OCI-LY7 (cell line): ENCODE measurements around the gene ODF2L. TPM values are rescaled to one million over a fixed set of nuclear protein-coding genes. Genes with fewer than 3 reads are reported as not detected.

ENCODE experiments used
- Bru-seq: library from RNA; stranded (reverse); fragments of 400-500 nt; gene quantifications from one replicate; lab custom pipeline; 2021; lab: Mats Ljungman, UMichigan
- BruChase-seq, 2 experiments: library from RNA; stranded (reverse); fragments of 400-500 nt; gene quantifications; one replicate each; lab custom pipeline; 2021; lab: Mats Ljungman, UMichigan
- BruUV-seq: library from RNA; stranded (reverse); fragments of 400-500 nt; replicated peaks from 2 replicates; lab custom pipeline; 2021; lab: Mats Ljungman, UMichigan
- CTCF ChIA-PET: fragments of 300-600 bp; sonication (Branson Sonifier 250); formaldehyde crosslinking; loops from one replicate; lab custom pipeline; 2022; ENCODE audit warnings: antibody characterized with exemption; ENCODE audit not compliant: unreplicated experiment; lab: Charles Lee
- POLR2A ChIA-PET: fragments of 300-600 bp; sonication (Branson Sonifier 250); formaldehyde crosslinking; loops from one replicate; lab custom pipeline; 2022; ENCODE audit warnings: antibody characterized with exemption; lab: Charles Lee
- DNase-seq: peaks from one replicate; pipeline ENCODE4 v3.0.0-alpha.2; 2015; ENCODE audit warnings: low spot score
- H2AFZ ChIP-seq: fragments of 200-600 bp; sonication (generic), shearing (Covaris generic); 2 replicates; pipeline ENCODE4 v1.6.1; 2014; ENCODE audit warnings: mild to moderate bottlenecking, antibody characterized with exemption, low read length, moderate library complexity
- H3K27ac ChIP-seq: fragments of 200-600 bp; sonication (generic); 2 replicates; pipeline ENCODE4 v1.5.1; 2014; ENCODE audit warnings: mixed run types, low read depth, mild to moderate bottlenecking, moderate library complexity, low read length, inconsistent platforms; ENCODE audit not compliant: poor library complexity, severe bottlenecking
- H3K36me3 ChIP-seq: fragments of 200-600 bp; sonication (generic); 2 replicates; pipeline ENCODE4 v1.6.1; 2014; ENCODE audit warnings: mild to moderate bottlenecking, antibody characterized with exemption, low read length, moderate library complexity, mixed read lengths; ENCODE audit not compliant: insufficient read depth
- H3K4me1 ChIP-seq: fragments of 200-600 bp; sonication (generic); 2 replicates; pipeline ENCODE4 v1.5.1; 2014; ENCODE audit warnings: mild to moderate bottlenecking, low read length; ENCODE audit not compliant: insufficient read depth, poor library complexity, severe bottlenecking
- H3K4me2 ChIP-seq: fragments of 200-600 bp; sonication (generic); 2 replicates; pipeline ENCODE4 v1.6.1; 2014; ENCODE audit warnings: mild to moderate bottlenecking, low read length
- H3K4me3 ChIP-seq: fragments of 200-600 bp; sonication (generic); 2 replicates; pipeline ENCODE4 v1.5.1; 2014; ENCODE audit warnings: mild to moderate bottlenecking, low read depth, low read length; ENCODE audit not compliant: poor library complexity, severe bottlenecking
- H3K79me2 ChIP-seq: fragments of 200-600 bp; sonication (generic); 2 replicates; pipeline ENCODE4 v1.6.1; 2016; ENCODE audit warnings: low read depth, mild to moderate bottlenecking, low read length, moderate library complexity, mixed read lengths; ENCODE audit not compliant: insufficient read depth
- H3K9me2 ChIP-seq: fragments of 200-600 bp; sonication (generic); 2 replicates; pipeline ENCODE4 v1.6.1; 2016; ENCODE audit warnings: mild to moderate bottlenecking, low read length, mixed read lengths; ENCODE audit not compliant: insufficient read depth
- H3K9me3 ChIP-seq: fragments of 200-600 bp; sonication (generic); 2 replicates; pipeline ENCODE4 v1.6.1; 2014; ENCODE audit warnings: mild to moderate bottlenecking, mixed run types, low read length, mixed read lengths
- H4K20me1 ChIP-seq: fragments of 200-600 bp; sonication (generic); 2 replicates; pipeline ENCODE4 v1.6.1; 2014; ENCODE audit warnings: mild to moderate bottlenecking, antibody characterized with exemption, low read length, moderate library complexity, mixed read lengths; ENCODE audit not compliant: insufficient read depth
- CTCF ChIP-seq: fragments of 200-600 bp; sonication (generic); conservative IDR thresholded peaks from 2 replicates; pipeline ENCODE4 v1.5.1; 2014; ENCODE audit warnings: mild to moderate bottlenecking, antibody characterized with exemption, low read length, moderate library complexity, mixed read lengths
- EZH2phosphoT487 ChIP-seq: fragments of 200-600 bp; sonication (generic); IDR thresholded peaks from 2 replicates; pipeline ENCODE4 v1.6.1; 2018; ENCODE audit warnings: low read depth, borderline replicate concordance, mild to moderate bottlenecking, mixed run types, antibody characterized with exemption, low read length, moderate library complexity, mixed read lengths
- intact Hi-C: fragments of 100-400 bp; cut with micrococcal nuclease; formaldehyde crosslinking; loops from one replicate; pipeline ENCODE4 v1.10.0; 2022; ENCODE audit not compliant: unreplicated experiment
- long read RNA-seq: library from polyadenylated mRNA; stranded (forward); transcript quantifications from one replicate; pipeline ENCODE4 v2.0.0, GENCODE V29; 2022
- total RNA-seq, 2 experiments: library from RNA; depleted of rRNA in 1 of 2; stranded (reverse); fragments of >200 nt in 1 of 2; shearing (Covaris generic) in 1 of 2; gene quantifications; 2 replicates each; pipeline ENCODE4 v1.2.3, GENCODE V29; 2014 to 2022

The ODF2L gene
- total RNA-seq (2014; rRNA removed; shearing (Covaris generic)) (24.7 and 26.2 TPM in 2 replicates), total RNA-seq (2022) (44.8 and 45.3 TPM in 2 replicates), Bru-seq, nascent RNA (percentile 75 among the genes with signal in this experiment), BruChase-seq, experiment 1, labeled RNA remaining after a 6-hour chase (percentile 68 among the genes with signal in this experiment), BruChase-seq, experiment 2, labeled RNA remaining after a 2-hour chase (percentile 83 among the genes with signal in this experiment)
- long read RNA-seq, transcript ODF2L-213 (2 exons, 1,650 nt): major isoform, 5 of 31 reads
- long read RNA-seq, partial matches to known transcripts: 2 of 31 reads
- long read RNA-seq, other reads (novel, unspliced or antisense): 21 of 31 reads

GRCh38 chr1:86395751-86396497 is at the start of gene ODF2L:
ODF2L (minus strand) TSS chr1:86396323; CDS start chr1:86387027, 9,296 bp downstream.
- intact Hi-C loops: no loop called here
- peak within 1 kb of the TSS; percentile 74 for H3K27ac ChIP-seq
- ChIA-PET CTCF (interaction anchor here (0.6 kb wide), 1 partner anchor 446 kb away, joined by 3 read pairs; no protein-coding TSS in a partner anchor), POLR2A (interaction anchor here (0.5 to 4.9 kb wide), 10 partner anchors 8 to 508 kb away, joined by 3 to 27 read pairs (median 4); no protein-coding TSS in a partner anchor)
- no TSS peak for BruUV-seq
- H3K4me1 ChIP-seq: peaks cover 28% of the 10 kb centered on the region
- peak within 1 kb of the TSS; percentile 83 for H3K4me3 ChIP-seq
- H4K20me1 ChIP-seq: no peaks in the 10 kb centered on the region
- H3K9me2 ChIP-seq: no peaks in the 10 kb centered on the region
- peak; percentile 88 for DNase-seq
- H2AFZ ChIP-seq: peak within 1 kb of the TSS; percentile 90
- no peaks in the 10 kb centered on the region for H3K36me3 ChIP-seq
- peak within 1 kb of the TSS; percentile 76 for H3K4me2 ChIP-seq
- peaks cover 26% of the 10 kb centered on the region; the same call in 1 of the 2 replicates for H3K79me2 ChIP-seq
- H3K9me3 ChIP-seq: 0 out of 2 replicates have a peak, but pooled peaks cover 3% of the 10 kb centered on the region
- TF ChIP-seq EZH2phosphoT487 (no peak), CTCF (no peak)

- Histone ChIP-seq H3K4me2 (no peak overlapping the region), H2AFZ (no peak overlapping the region), H3K9me3 (no peaks in the 10 kb centered on the region), H3K27ac (no peak overlapping the region), H3K4me3 (no peak overlapping the region), H3K79me2 (no peaks in the 10 kb centered on the region), H4K20me1 (no peaks in the 10 kb centered on the region), H3K4me1 (no peaks in the 10 kb centered on the region), H3K9me2 (no peaks in the 10 kb centered on the region), H3K36me3 (no peaks in the 10 kb centered on the region)
- CTCF ChIA-PET: no interaction called here
- no TSS peak for BruUV-seq
- POLR2A ChIA-PET: interaction anchor here (0.6 to 1.1 kb wide), 3 partner anchors 58 to 466 kb away, joined by 4 to 8 read pairs (median 4); no protein-coding TSS in a partner anchor
- no peak for TF ChIP-seq EZH2phosphoT487
- TF ChIP-seq CTCF: no peak
- no peak for DNase-seq
- intact Hi-C loops: no loop called here
These were observed 49.8 kb upstream of the ODF2L start for GRCh38 chr1:86445919-86446318.
